ENCODE measurements around the gene FAM184A. TPM values are rescaled to one million over a fixed set of nuclear protein-coding genes. Genes with fewer than 3 reads are reported as not detected.
"Not testable (repeated sequence)": the region's sequence is repeated elsewhere in the genome, so short reads cannot be mapped to it uniquely, and the experiment has no call there.

Gene FAM184A
- total RNA-seq, 2 experiments from 2014 or later: not detected

- Histone ChIP-seq H3K9me3 (ENCODE audit: low read length) (no peaks in the 10 kb centered on the region), H3K36me3 (ENCODE audit: insufficient read depth, low read length) (no peaks in the 10 kb centered on the region), H3K4me1 (ENCODE audit: insufficient read depth, low read length, poor library complexity, severe bottlenecking) (no peaks in the 10 kb centered on the region), H3K79me2 (ENCODE audit: insufficient read depth, low read depth, low read length) (no peaks in the 10 kb centered on the region), H3K27ac (ENCODE audit: low read depth, low read length, poor library complexity, severe bottlenecking) (no peak overlapping the region), H3K9me2 (ENCODE audit: insufficient read depth, low read length) (no peaks in the 10 kb centered on the region), H4K20me1 (ENCODE audit: insufficient read depth, low read length) (no peaks in the 10 kb centered on the region), H2AFZ (ENCODE audit: low read length) (no peak overlapping the region), H3K4me3 (ENCODE audit: low read depth, low read length, poor library complexity, severe bottlenecking) (no peak overlapping the region), H3K4me2 (ENCODE audit: low read length) (no peak overlapping the region)
- CTCF ChIA-PET (ENCODE audit: unreplicated experiment): no interaction called here
- TF ChIP-seq EZH2phosphoT487 (IDR thresholded peaks at IDR 0.05; ENCODE audit: borderline replicate concordance, low read depth, low read length): no peak
- no peak for TF ChIP-seq CTCF (conservative IDR thresholded peaks at IDR 0.05; ENCODE audit: low read length)
- POLR2A ChIA-PET: interaction anchor here (0.7 to 0.9 kb wide), 2 partner anchors 464 to 639 kb away, joined by 3 read pairs; no protein-coding TSS in a partner anchor
- BruUV-seq (replicated peaks): no TSS peak
- DNase-seq (ENCODE audit: low spot score): no peak
- intact Hi-C loops (cut with micrococcal nuclease; ENCODE audit: unreplicated experiment): no loop called here
Observed at GRCh38 chr6:119020597-119021561, 57.6 kb downstream of the FAM184A start.

GRCh38 chr6:119015165-119015564, 63.3 kb downstream of the FAM184A start:
- H3K4me3 ChIP-seq (ENCODE audit: low read depth, low read length, poor library complexity, severe bottlenecking); CTCF ChIA-PET (ENCODE audit: unreplicated experiment); H3K4me1 ChIP-seq (ENCODE audit: insufficient read depth, low read length, poor library complexity, severe bottlenecking); H3K79me2 ChIP-seq (ENCODE audit: insufficient read depth, low read depth, low read length); H3K9me2 ChIP-seq (ENCODE audit: insufficient read depth, low read length); H3K4me2 ChIP-seq (ENCODE audit: low read length); intact Hi-C loops (cut with micrococcal nuclease; ENCODE audit: unreplicated experiment); BruUV-seq (replicated peaks); DNase-seq (ENCODE audit: low spot score); H4K20me1 ChIP-seq (ENCODE audit: insufficient read depth, low read length); H2AFZ ChIP-seq (ENCODE audit: low read length); H3K9me3 ChIP-seq (ENCODE audit: low read length); H3K27ac ChIP-seq (ENCODE audit: low read depth, low read length, poor library complexity, severe bottlenecking); H3K36me3 ChIP-seq (ENCODE audit: insufficient read depth, low read length): not testable (repeated sequence)
- POLR2A ChIA-PET: interaction anchor here (2.5 kb wide), 1 partner anchor 8 kb away, joined by 9 read pairs; no protein-coding TSS in a partner anchor

GRCh38 chr6:119012521-119012920, 65.9 kb downstream of the FAM184A start:
- Histone ChIP-seq H3K79me2 (ENCODE audit: insufficient read depth, low read depth, low read length) (no peaks in the 10 kb centered on the region), H3K4me3 (ENCODE audit: low read depth, low read length, poor library complexity, severe bottlenecking) (no peak overlapping the region), H3K9me3 (ENCODE audit: low read length) (no peaks in the 10 kb centered on the region), H4K20me1 (ENCODE audit: insufficient read depth, low read length) (no peaks in the 10 kb centered on the region), H3K36me3 (ENCODE audit: insufficient read depth, low read length) (no peaks in the 10 kb centered on the region), H3K27ac (ENCODE audit: low read depth, low read length, poor library complexity, severe bottlenecking) (no peak overlapping the region), H3K9me2 (ENCODE audit: insufficient read depth, low read length) (no peaks in the 10 kb centered on the region), H3K4me2 (ENCODE audit: low read length) (no peak overlapping the region), H3K4me1 (ENCODE audit: insufficient read depth, low read length, poor library complexity, severe bottlenecking) (no peaks in the 10 kb centered on the region), H2AFZ (ENCODE audit: low read length) (no peak overlapping the region)
- BruUV-seq (replicated peaks): no TSS peak
- TF ChIP-seq CTCF (conservative IDR thresholded peaks at IDR 0.05; ENCODE audit: low read length): no peak
- TF ChIP-seq EZH2phosphoT487 (IDR thresholded peaks at IDR 0.05; ENCODE audit: borderline replicate concordance, low read depth, low read length): no peak
- no peak for DNase-seq (ENCODE audit: low spot score)
- CTCF ChIA-PET (ENCODE audit: unreplicated experiment): no interaction called here
- POLR2A ChIA-PET: interaction anchor here (0.7 to 2.5 kb wide), 2 partner anchors 11 to 14 kb away, joined by 3 to 9 read pairs; no protein-coding TSS in a partner anchor
- intact Hi-C loops (cut with micrococcal nuclease; ENCODE audit: unreplicated experiment): no loop called here

- H3K4me2 ChIP-seq (ENCODE audit: low read length); H3K4me1 ChIP-seq (ENCODE audit: insufficient read depth, low read length, poor library complexity, severe bottlenecking); DNase-seq (ENCODE audit: low spot score); H3K36me3 ChIP-seq (ENCODE audit: insufficient read depth, low read length); H3K27ac ChIP-seq (ENCODE audit: low read depth, low read length, poor library complexity, severe bottlenecking); CTCF ChIA-PET (ENCODE audit: unreplicated experiment); H2AFZ ChIP-seq (ENCODE audit: low read length); BruUV-seq (replicated peaks); H3K9me2 ChIP-seq (ENCODE audit: insufficient read depth, low read length); H3K79me2 ChIP-seq (ENCODE audit: insufficient read depth, low read depth, low read length); H3K9me3 ChIP-seq (ENCODE audit: low read length); H3K4me3 ChIP-seq (ENCODE audit: low read depth, low read length, poor library complexity, severe bottlenecking); intact Hi-C loops (cut with micrococcal nuclease; ENCODE audit: unreplicated experiment); H4K20me1 ChIP-seq (ENCODE audit: insufficient read depth, low read length): not testable (repeated sequence)
- POLR2A ChIA-PET: interaction anchor here (0.6 kb wide), 2 partner anchors 1065 to 1434 kb away, joined by 3 to 4 read pairs; no protein-coding TSS in a partner anchor
Observed at GRCh38 chr6:119009266-119009665, 69.2 kb downstream of the FAM184A start.

Measured in OCI-LY7 (cell line).